Spleen (tissue), 11 donors: ENCODE data around the gene DAZAP1. TPM values are rescaled to one million over a fixed set of nuclear protein-coding genes. Genes with fewer than 3 reads are reported as not detected.
A peak's percentile ranks its signal among the peaks of the same experiment; 100 is the strongest.

Source experiments
- DNase-seq: peaks from one replicate; pipeline ENCODE4 v3.0.0-alpha.2; 2020
- H3K27ac ChIP-seq, 8 donors: fragments of 200-600 bp; sonication (generic) in 7 of 8; 1 replicate in 4 of 8; 2 replicates in 4 of 8; pipeline versions ENCODE4 v1.5.0 to v1.8.0; 2016 to 2021; ENCODE audit warnings: inconsistent platforms in 4 of 8, mild to moderate bottlenecking in 4 of 8, moderate library complexity in 1 of 8
- H3K27me3 ChIP-seq, 7 donors: fragments of 200-600 bp; sonication (generic) in 6 of 7; replicated peaks in 1 of 7; 1 replicate in 4 of 7; 2 replicates in 3 of 7; pipeline versions ENCODE4 v1.5.0 to v1.8.0; 2016 to 2021; ENCODE audit warnings: inconsistent platforms in 3 of 7, mild to moderate bottlenecking in 1 of 7
- H3K36me3 ChIP-seq, 6 donors: fragments of 200-600 bp; sonication (generic) in 5 of 6; 1 replicate in 4 of 6; 2 replicates in 2 of 6; pipeline versions ENCODE4 v1.5.0 to v1.8.0; 2016 to 2021; ENCODE audit warnings: inconsistent platforms in 2 of 6
- H3K4me1 ChIP-seq, 6 donors: fragments of 200-600 bp; sonication (generic) in 5 of 6; 1 replicate in 3 of 6; 2 replicates in 3 of 6; pipeline versions ENCODE4 v1.5.0 to v1.8.0; 2016 to 2021; ENCODE audit warnings: inconsistent platforms in 3 of 6
- H3K4me3 ChIP-seq, 8 donors: fragments of 200-600 bp; sonication (generic) in 7 of 8; 1 replicate in 4 of 8; 2 replicates in 4 of 8; pipeline versions ENCODE4 v1.5.0 to v1.8.0; 2016 to 2021; ENCODE audit warnings: inconsistent platforms in 4 of 8, mild to moderate bottlenecking in 4 of 8, moderate library complexity in 2 of 8
- H3K9me3 ChIP-seq, 8 donors: fragments of 200-600 bp; sonication (generic) in 7 of 8; 1 replicate in 4 of 8; 2 replicates in 4 of 8; pipeline versions ENCODE4 v1.5.0 to v1.8.0; 2016 to 2021; ENCODE audit warnings: inconsistent platforms in 4 of 8
- CTCF ChIP-seq, 11 experiments: fragments of 200-600 bp in 7 of 11; fragments of 450-650 bp in 4 of 11; sonication (generic) in 4 of 11; IDR thresholded peaks in 8 of 11; conservative IDR thresholded peaks in 3 of 11; 1 replicate in 7 of 11; 2 replicates in 4 of 11; pipeline versions ENCODE4 v1.4.0 to v1.8.0; 2016 to 2021; ENCODE audit warnings: antibody characterized with exemption in 11 of 11, inconsistent platforms in 4 of 11, mild to moderate bottlenecking in 1 of 11
- POLR2A ChIP-seq, 3 donors: fragments of 450-650 bp; IDR thresholded peaks; one replicate each; pipeline ENCODE4 v1.5.1; 2017; ENCODE audit warnings: antibody characterized with exemption in 3 of 3, mild to moderate bottlenecking in 1 of 3
- POLR2AphosphoS5 ChIP-seq, 3 donors: sonication (generic); formaldehyde crosslinking; IDR thresholded peaks; one replicate each; pipeline ENCODE4 v1.5.1; 2017; ENCODE audit warnings: antibody characterized with exemption in 3 of 3
- WGBS, 5 donors: extraction: QIAGEN DNeasy Blood & Tissue Kit in 3 of 5; methylation state at CpG; one replicate each; pipeline versions ENCODE4 v1.1.5 to v1.1.7; 2013 to 2018; 5-methylcytosine and 5-hydroxymethylcytosine counted together
- intact Hi-C: fragments of 100-400 bp; cut with DNase I; formaldehyde crosslinking; loops from one replicate; pipeline ENCODE4 v1.15.0; 2023; ENCODE audit warnings: low total_unique reads
- polyA plus RNA-seq, 3 donors: library from polyadenylated mRNA; stranded (reverse); fragments of 200-250 nt; gene quantifications; one replicate each; pipeline ENCODE4 v1.2.1, GENCODE V29; 2013
- total RNA-seq, 7 donors: library from RNA; depleted of rRNA in 3 of 7; stranded (reverse); fragments of >200 nt in 3 of 7; fragmentation: NEBNext Ultra II Directional in 4 of 7; extraction: Animal tissue kit (Norgen Biotek cat#: 25700) in 4 of 7; gene quantifications; one replicate each; pipeline versions ENCODE4 v1.1.0 to v1.2.1, GENCODE V29; 2016 to 2021
- donor health status: healthy with polysubstance abuse.
- donor health status: DM: no; HTN: no; CAD: no; lungs with moderate emphysema.
- donor health status: DM: no; HTN: no; CAD: no.
- donor health status: Bipolar disorder and iron deficiency.
- donor health status: healthy.
- donor health status: DM: no; HTN: no; CAD: no.
- donor health status: DM: yes; HTN: yes; CAD: no.

Gene DAZAP1
- total and polyA plus RNA-seq, 10 donors, result 43.8 to 137 (median 99.6) TPM

DNA sequence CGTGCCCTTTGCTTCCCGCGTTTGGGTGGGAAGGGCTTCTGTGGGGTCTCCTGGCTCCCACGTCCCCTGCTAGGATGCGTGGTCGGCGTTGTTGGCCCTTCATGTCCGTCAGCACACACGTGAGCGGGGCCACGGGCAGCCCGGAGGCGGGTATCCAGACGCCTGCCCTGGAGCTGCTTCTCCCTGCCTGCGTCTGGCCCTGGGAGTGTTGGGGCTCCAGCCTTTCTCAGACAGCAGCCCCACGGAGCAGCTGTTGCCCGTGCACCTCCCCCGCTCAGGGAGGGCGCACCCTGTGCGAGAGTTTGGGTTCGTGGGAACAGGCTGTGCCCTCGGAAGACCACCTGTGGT is 14.5 kb downstream of the DAZAP1 start:
- H3K4me1 ChIP-seq, result peaks cover 7 to 63% (median 26%) of the 10 kb centered on the region in 6 donors
- no peak for TF ChIP-seq CTCF (IDR thresholded peaks at IDR 0.05 in 8 of 11, conservative IDR thresholded peaks at IDR 0.05 in 3 of 11)
- TF ChIP-seq POLR2A (IDR thresholded peaks at IDR 0.05), result no peak
- TF ChIP-seq POLR2AphosphoS5 (IDR thresholded peaks at IDR 0.05), result peak in 1 of 3 donors; percentile 42
- DNase-seq, result no peak
- WGBS, 5 donors, result 78 to 92% (median 90%) methylated on average over 4 to 22 of the region's 22 CpGs
- peaks cover 0 to 100% (median 84%) of the 10 kb centered on the region in 6 donors for H3K36me3 ChIP-seq
- no peak overlapping the region for H3K4me3 ChIP-seq
- intact Hi-C loops, result no loop called here
- H3K9me3 ChIP-seq, result no peaks in the 10 kb centered on the region
- no peaks in the 10 kb centered on the region for H3K27me3 ChIP-seq
- peak overlapping the region in 3 of 8 donors; percentile 1 to 33 (median 4) for H3K27ac ChIP-seq

DNA sequence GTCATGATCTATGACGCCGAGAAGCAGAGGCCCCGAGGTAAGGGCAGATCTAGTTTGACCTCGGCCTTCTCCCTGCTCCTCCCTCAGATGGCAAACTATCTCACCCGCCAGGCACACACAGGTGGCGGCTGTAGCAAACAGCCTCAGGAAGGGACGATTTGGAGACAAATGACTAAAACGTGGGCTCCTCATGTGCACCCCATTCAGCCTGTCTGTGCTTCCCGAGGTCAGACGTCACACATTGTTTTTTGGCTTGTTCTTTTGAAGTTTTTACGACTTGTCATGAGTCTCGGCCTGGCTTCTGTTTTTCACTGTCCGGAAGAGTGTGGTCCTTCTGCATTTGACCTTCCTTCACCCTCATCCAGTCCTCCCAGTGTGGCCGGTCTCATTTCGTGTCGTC is 15.0 kb downstream of the DAZAP1 start:
- H3K36me3 ChIP-seq, result peaks cover 1 to 100% (median 85%) of the 10 kb centered on the region in 6 donors

DNA sequence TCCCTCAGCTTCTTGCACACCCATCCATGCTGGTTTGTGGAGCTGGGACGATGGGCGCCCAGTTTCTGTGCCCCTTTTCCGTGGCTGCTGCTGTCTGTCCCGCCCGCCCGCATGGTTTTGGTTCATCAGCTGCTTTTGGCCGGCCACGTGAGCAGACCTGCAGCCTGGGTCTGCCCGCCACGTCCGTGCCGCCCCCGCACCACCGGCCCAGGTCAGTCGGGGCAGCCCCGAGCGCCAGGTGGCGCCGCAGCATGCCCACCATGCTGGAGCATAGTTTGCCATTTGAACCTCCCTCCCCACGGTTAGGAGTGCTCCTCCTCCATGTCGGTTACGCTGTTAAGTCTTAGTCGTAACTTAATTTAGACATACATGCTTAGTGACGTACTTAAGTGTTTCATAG is 15.6 kb downstream of the DAZAP1 start:
- 87 to 90% (median 89%) methylated on average over 24 of the region's 24 CpGs for WGBS, 5 donors
- H3K36me3 ChIP-seq, result peaks cover 3 to 100% (median 84%) of the 10 kb centered on the region in 6 donors
- H3K27ac ChIP-seq, result peak overlapping the region in 1 of 8 donors; percentile 18
- no peak for TF ChIP-seq CTCF (IDR thresholded peaks at IDR 0.05 in 8 of 11, conservative IDR thresholded peaks at IDR 0.05 in 3 of 11)
- peak in 1 of 3 donors; percentile 43 for TF ChIP-seq POLR2AphosphoS5 (IDR thresholded peaks at IDR 0.05)
- no peak for TF ChIP-seq POLR2A (IDR thresholded peaks at IDR 0.05)
- DNase-seq, result no peak
- no peak overlapping the region for H3K4me3 ChIP-seq
- no peaks in the 10 kb centered on the region for H3K27me3 ChIP-seq
- intact Hi-C loops, result no loop called here
- no peaks in the 10 kb centered on the region for H3K9me3 ChIP-seq
- H3K4me1 ChIP-seq, result peaks cover 0 to 53% (median 17%) of the 10 kb centered on the region in 6 donors

More for the DNA sequence above, 15.0 kb downstream of the DAZAP1 start:
- 74 to 88% (median 80%) methylated on average over 16 of the region's 16 CpGs for WGBS, 5 donors
- no peak for DNase-seq
- TF ChIP-seq POLR2A (IDR thresholded peaks at IDR 0.05) (no peak), CTCF (IDR thresholded peaks at IDR 0.05 in 8 of 11, conservative IDR thresholded peaks at IDR 0.05 in 3 of 11) (no peak)
- Histone ChIP-seq H3K4me3 (no peak overlapping the region), H3K27me3 (no peaks in the 10 kb centered on the region), H3K27ac (peak overlapping the region in 3 of 8 donors; percentile 1 to 33 (median 4)), H3K4me1 (peaks cover 2 to 59% (median 21%) of the 10 kb centered on the region in 6 donors), H3K9me3 (no peaks in the 10 kb centered on the region)
- intact Hi-C loops, result no loop called here

DNA sequence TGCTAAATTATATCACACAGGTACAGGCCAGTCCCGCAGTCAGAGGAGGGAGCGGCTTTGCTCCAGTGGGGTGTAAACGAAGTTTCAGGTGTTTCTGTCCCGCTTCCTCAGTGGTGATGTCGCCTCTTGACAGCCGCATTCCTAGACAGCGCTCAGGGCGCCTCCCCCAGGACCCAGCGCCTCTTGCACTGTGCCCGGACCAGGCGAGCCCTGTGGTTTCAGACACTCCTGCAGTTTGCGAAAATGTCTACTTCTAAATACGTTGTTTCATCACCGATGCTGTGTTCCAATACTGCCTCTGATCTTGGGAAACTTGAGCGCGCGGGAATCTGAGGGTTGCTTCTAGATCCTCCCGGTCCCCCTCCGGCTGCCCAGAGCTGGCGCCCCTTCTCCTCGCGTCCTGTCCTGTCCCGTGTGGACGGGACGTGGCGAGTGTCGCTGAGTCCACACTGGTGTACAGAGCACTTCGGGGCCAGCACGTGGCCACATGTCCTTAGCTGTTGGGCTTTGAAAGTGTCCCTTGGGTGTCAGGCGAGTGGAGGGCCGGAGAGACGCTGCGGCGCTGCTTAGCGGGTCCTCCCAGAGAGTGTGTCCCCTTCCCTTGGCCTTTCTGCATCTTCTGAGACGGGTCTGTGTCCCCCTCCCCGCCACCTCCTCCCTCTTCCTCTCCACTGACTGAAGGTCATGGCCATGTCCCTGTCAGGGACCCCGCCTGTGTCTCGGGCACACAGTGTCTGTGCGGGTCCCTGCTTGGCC is 16.2 kb downstream of the DAZAP1 start:
- Histone ChIP-seq H3K4me1 (peaks cover 0 to 46% (median 14%) of the 10 kb centered on the region in 6 donors), H3K36me3 (peaks cover 3 to 100% (median 85%) of the 10 kb centered on the region in 6 donors), H3K9me3 (no peaks in the 10 kb centered on the region), H3K27ac (peak overlapping the region in 1 of 8 donors; percentile 27), H3K27me3 (no peaks in the 10 kb centered on the region), H3K4me3 (no peak overlapping the region)
- 80 to 89% (median 81%) methylated on average over 40 of the region's 40 CpGs for WGBS, 5 donors
- TF ChIP-seq POLR2AphosphoS5 (IDR thresholded peaks at IDR 0.05) (peak in 2 of 3 donors; percentile 47 to 71), CTCF (IDR thresholded peaks at IDR 0.05 in 8 of 11, conservative IDR thresholded peaks at IDR 0.05 in 3 of 11) (no peak)
- intact Hi-C loops, result no loop called here
- no peak for DNase-seq
